HUES64 (cell line): ENCODE measurements around the gene BTN2A1.

Experiments used
- H3K27ac ChIP-seq: 2 replicates; pipeline ENCODE4 v1.7.0; 2013; ENCODE audit warnings: low read depth, low read length, inconsistent platforms
- H3K27me3 ChIP-seq: 2 replicates; pipeline ENCODE4 v1.6.1; 2013; ENCODE audit warnings: mild to moderate bottlenecking, low read length; ENCODE audit not compliant: insufficient read depth
- H3K36me3 ChIP-seq: 2 replicates; pipeline ENCODE4 v1.6.1; 2013; ENCODE audit warnings: mild to moderate bottlenecking, low read length; ENCODE audit not compliant: insufficient read depth
- H3K4me1 ChIP-seq: 2 replicates; pipeline ENCODE4 v1.6.1; 2013; ENCODE audit warnings: mild to moderate bottlenecking, low read length, moderate library complexity; ENCODE audit not compliant: insufficient read depth
- H3K4me3 ChIP-seq: 2 replicates; pipeline ENCODE4 v1.5.1; 2013; ENCODE audit warnings: mild to moderate bottlenecking, low read length, moderate library complexity
- H3K9ac ChIP-seq: 2 replicates; pipeline ENCODE4 v1.6.1; 2013; ENCODE audit warnings: mild to moderate bottlenecking, low read depth, low read length
- H3K9me3 ChIP-seq: 2 replicates; pipeline ENCODE4 v1.6.1; 2013; ENCODE audit warnings: low read depth, low read length; ENCODE audit not compliant: insufficient read depth
- WGBS: fragments of 150-250, 120-280 bp; methylation state at CpG from one replicate; pipeline ENCODE4 v1.1.7; 2013; ENCODE audit warnings: missing lambda C conversion rate; 5-methylcytosine and 5-hydroxymethylcytosine counted together

BTN2A1 gene

GRCh38 chr6:26483727-26484126, 26.0 kb downstream of the BTN2A1 start:
- Histone ChIP-seq H3K9ac (no peak overlapping the region), H3K27ac (no peak overlapping the region), H3K4me3 (no peak overlapping the region), H3K27me3 (no peaks in the 10 kb centered on the region), H3K9me3 (peaks cover 4% of the 10 kb centered on the region; the same call in 1 of the 2 replicates), H3K36me3 (no peaks in the 10 kb centered on the region), H3K4me1 (no peaks in the 10 kb centered on the region)
- 96% methylated on average over 3 of the region's 3 CpGs for WGBS

- no peaks in the 10 kb centered on the region for H3K27me3 ChIP-seq
- H3K36me3 ChIP-seq: no peaks in the 10 kb centered on the region
- no peaks in the 10 kb centered on the region for H3K4me1 ChIP-seq
- H3K27ac ChIP-seq: no peak overlapping the region
- WGBS: 89% methylated on average over 2 of the region's 2 CpGs
- no peak overlapping the region for H3K9ac ChIP-seq
- H3K9me3 ChIP-seq: peaks cover 4% of the 10 kb centered on the region; the same call in 1 of the 2 replicates
- no peak overlapping the region for H3K4me3 ChIP-seq
Observed at GRCh38 chr6:26484161-26484560, 26.4 kb downstream of the BTN2A1 start.

- H3K4me1 ChIP-seq: no peaks in the 10 kb centered on the region
- H3K27me3 ChIP-seq: no peaks in the 10 kb centered on the region
- H3K36me3 ChIP-seq: no peaks in the 10 kb centered on the region
- no peak overlapping the region for H3K27ac ChIP-seq
- WGBS: 96% methylated on average over 5 of the region's 6 CpGs
- peaks cover 4% of the 10 kb centered on the region; the same call in 1 of the 2 replicates for H3K9me3 ChIP-seq
- H3K4me3 ChIP-seq: no peak overlapping the region
- H3K9ac ChIP-seq: no peak overlapping the region
Observed at GRCh38 chr6:26485112-26485780, 27.5 kb downstream of the BTN2A1 start.

DNA sequence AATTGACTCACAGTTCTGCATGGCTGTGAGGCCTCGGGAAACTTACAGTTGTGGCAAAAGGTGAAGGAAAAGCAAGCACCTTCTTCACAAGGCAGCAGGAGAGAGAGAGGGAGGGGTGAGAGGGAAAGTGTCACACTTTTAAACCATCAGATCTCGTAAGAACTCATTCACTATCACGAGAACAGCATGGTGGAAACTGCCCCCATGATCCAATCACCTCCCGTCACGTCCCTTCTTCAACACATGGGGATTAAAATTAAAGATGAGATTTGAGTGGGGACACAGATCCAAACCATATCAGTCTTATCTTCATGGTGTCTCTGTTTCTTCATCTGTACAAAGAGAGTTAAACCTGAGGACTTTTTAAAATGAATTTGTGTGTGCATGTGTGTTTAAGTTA, 28.6 kb downstream of the BTN2A1 start:
- WGBS: 95% methylated on average over 4 of the region's 5 CpGs
- no peak overlapping the region for H3K9ac ChIP-seq
- no peaks in the 10 kb centered on the region for H3K9me3 ChIP-seq
- no peaks in the 10 kb centered on the region for H3K36me3 ChIP-seq
- H3K4me1 ChIP-seq: no peaks in the 10 kb centered on the region
- H3K4me3 ChIP-seq: no peak overlapping the region
- no peak overlapping the region for H3K27ac ChIP-seq
- H3K27me3 ChIP-seq: no peaks in the 10 kb centered on the region

GRCh38 chr6:26487466-26487865, 29.7 kb downstream of the BTN2A1 start:
- no peak overlapping the region for H3K27ac ChIP-seq
- H3K4me1 ChIP-seq: no peaks in the 10 kb centered on the region
- H3K9me3 ChIP-seq: no peaks in the 10 kb centered on the region
- no peak overlapping the region for H3K4me3 ChIP-seq
- 92% methylated on average over 1 of the region's 1 CpG for WGBS
- no peak overlapping the region for H3K9ac ChIP-seq
- no peaks in the 10 kb centered on the region for H3K27me3 ChIP-seq
- H3K36me3 ChIP-seq: no peaks in the 10 kb centered on the region

GRCh38 chr6:26489996-26490964, 32.5 kb downstream of the BTN2A1 start:
- no peaks in the 10 kb centered on the region for H3K36me3 ChIP-seq
- no peaks in the 10 kb centered on the region for H3K4me1 ChIP-seq
- no peak overlapping the region for H3K27ac ChIP-seq
- no peak overlapping the region for H3K9ac ChIP-seq
- H3K4me3 ChIP-seq: no peak overlapping the region
- H3K9me3 ChIP-seq: no peaks in the 10 kb centered on the region
- WGBS: 95% methylated on average over 8 of the region's 8 CpGs
- H3K27me3 ChIP-seq: no peaks in the 10 kb centered on the region

DNA sequence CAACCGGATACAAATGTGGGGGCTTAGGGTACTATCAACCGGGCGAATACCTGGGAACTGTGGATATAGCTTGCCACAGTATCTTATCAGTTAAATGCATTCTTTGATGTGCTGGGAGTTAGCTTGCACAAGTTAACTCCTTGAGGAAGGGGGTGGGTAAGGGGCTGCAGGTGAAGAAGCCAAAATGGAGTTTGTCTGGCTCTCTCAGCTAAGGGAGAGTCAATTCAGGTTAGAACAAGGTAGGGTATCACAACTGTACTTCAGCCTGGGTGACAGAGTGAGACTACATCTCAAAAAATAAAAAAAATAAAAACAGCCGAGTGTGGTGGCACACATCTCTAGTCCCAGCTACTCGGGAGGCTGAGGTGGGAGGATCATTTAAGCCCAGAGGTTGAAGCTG, 33.8 kb downstream of the BTN2A1 start:
- H3K9ac ChIP-seq: no peak overlapping the region
- H3K27ac ChIP-seq: no peak overlapping the region
- no peaks in the 10 kb centered on the region for H3K36me3 ChIP-seq
- no peaks in the 10 kb centered on the region for H3K4me1 ChIP-seq
- H3K9me3 ChIP-seq: no peaks in the 10 kb centered on the region
- no peaks in the 10 kb centered on the region for H3K27me3 ChIP-seq
- WGBS: 85% methylated on average over 5 of the region's 5 CpGs
- H3K4me3 ChIP-seq: no peak overlapping the region

DNA sequence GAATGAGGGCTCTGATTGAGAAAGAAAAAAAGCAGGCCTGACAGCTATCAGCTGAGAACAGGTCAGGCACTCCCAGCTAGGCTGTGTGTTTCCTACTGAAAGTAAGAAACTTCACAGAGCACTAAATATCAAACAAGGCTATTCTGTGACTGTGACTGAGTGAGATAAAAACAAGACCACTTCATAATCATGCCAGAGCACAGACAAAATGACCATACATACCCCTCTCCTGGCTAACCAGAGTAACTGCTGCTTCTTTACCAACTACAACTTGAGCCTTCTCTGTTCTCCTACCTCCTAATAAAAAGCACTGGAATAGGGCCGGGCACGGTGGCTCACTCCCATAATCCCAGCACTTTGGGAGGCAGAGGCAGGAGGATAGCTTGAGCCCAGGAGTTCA, 35.5 kb downstream of the BTN2A1 start:
- no peaks in the 10 kb centered on the region for H3K9me3 ChIP-seq
- H3K27me3 ChIP-seq: no peaks in the 10 kb centered on the region
- H3K4me1 ChIP-seq: no peaks in the 10 kb centered on the region
- H3K27ac ChIP-seq: no peak overlapping the region
- H3K36me3 ChIP-seq: no peaks in the 10 kb centered on the region
- WGBS: 83% methylated on average over 2 of the region's 2 CpGs
- H3K4me3 ChIP-seq: no peak overlapping the region
- no peak overlapping the region for H3K9ac ChIP-seq

GRCh38 chr6:26494117-26494516, 36.4 kb downstream of the BTN2A1 start:
- Histone ChIP-seq H3K9ac (no peak overlapping the region), H3K4me1 (no peaks in the 10 kb centered on the region), H3K27me3 (no peaks in the 10 kb centered on the region), H3K9me3 (no peaks in the 10 kb centered on the region), H3K36me3 (no peaks in the 10 kb centered on the region), H3K4me3 (no peak overlapping the region), H3K27ac (no peak overlapping the region)
- WGBS: 95% methylated on average over 3 of the region's 3 CpGs

DNA sequence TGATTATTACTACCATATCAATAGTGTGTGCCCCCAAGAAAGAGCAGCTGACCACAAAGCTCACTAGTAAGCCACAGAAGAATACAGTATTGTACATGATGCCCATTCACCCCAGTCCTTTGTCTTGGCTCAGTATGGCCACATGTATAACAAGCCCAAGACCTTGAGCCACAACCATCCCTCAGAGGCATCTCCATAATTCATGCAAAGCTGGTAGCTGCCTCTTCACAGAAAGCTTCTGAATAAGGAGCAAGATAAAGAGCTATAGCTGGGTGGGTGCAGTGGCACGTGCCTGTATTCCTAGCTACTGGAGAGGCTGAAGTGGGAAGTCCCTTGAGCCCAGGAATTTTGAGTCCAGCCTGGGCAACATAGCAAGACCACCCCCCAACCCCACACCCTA, 37.5 kb downstream of the BTN2A1 start:
- WGBS: 55% methylated on average over 1 of the region's 1 CpG
- Histone ChIP-seq H3K4me1 (no peaks in the 10 kb centered on the region), H3K4me3 (no peak overlapping the region), H3K9me3 (no peaks in the 10 kb centered on the region), H3K36me3 (no peaks in the 10 kb centered on the region), H3K9ac (no peak overlapping the region), H3K27me3 (peaks cover 5% of the 10 kb centered on the region; the same call in 1 of the 2 replicates), H3K27ac (no peak overlapping the region)

DNA sequence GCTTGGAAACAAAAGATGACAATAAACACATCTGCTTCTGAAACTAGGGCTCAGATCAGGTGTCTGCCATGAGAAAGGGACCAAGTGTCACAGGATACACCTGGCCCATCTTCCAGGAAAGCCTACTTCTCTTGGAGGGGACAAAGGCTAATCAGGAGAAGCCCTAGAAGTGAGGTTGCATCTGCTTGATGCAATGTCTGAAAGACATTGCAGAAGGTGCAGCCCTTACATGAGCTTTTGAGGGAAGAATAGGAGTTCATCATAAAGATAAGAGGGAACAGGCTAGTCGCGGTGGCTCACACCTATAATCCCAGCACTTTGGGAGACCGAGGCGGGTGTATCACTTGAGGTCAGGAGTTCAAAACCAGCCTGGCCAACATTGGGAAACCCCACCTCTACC, 39.9 kb downstream of the BTN2A1 start:
- Histone ChIP-seq H3K27me3 (peaks cover 28% of the 10 kb centered on the region), H3K9me3 (no peaks in the 10 kb centered on the region), H3K4me1 (0 out of 2 replicates have a peak, but pooled peaks cover 3% of the 10 kb centered on the region), H3K36me3 (no peaks in the 10 kb centered on the region), H3K27ac (no peak overlapping the region), H3K9ac (no peak overlapping the region), H3K4me3 (no peak overlapping the region)
- 86% methylated on average over 4 of the region's 4 CpGs for WGBS
